ENCODE results near the gene ORAI2. TPM values are rescaled to one million over a fixed set of nuclear protein-coding genes. Genes with fewer than 3 reads are reported as not detected.

Gene ORAI2
- total and polyA plus RNA-seq, 2 of the 13 experiments (the other 11 are each of a cell fraction or from before 2014, with no cell fraction given) = 3.0 to 6.0 TPM

- TF ChIP-seq MAZ (IDR thresholded peaks at IDR 0.05; ENCODE audit: borderline replicate concordance, low read depth, low read length) (peak; percentile 32; the same call in 1 of the 2 replicates), MAZ (CRISPR knock-in tag; IDR thresholded peaks at IDR 0.05; ENCODE audit: low read depth) (no peak), ZNF232 (CRISPR knock-in tag; IDR thresholded peaks at IDR 0.05; ENCODE audit: borderline replicate concordance) (0 out of 2 replicates have a peak, but pooled peaks have one; percentile 31), SKI (IDR thresholded peaks at IDR 0.05; ENCODE audit: partially characterized antibody) (no peak), REL (CRISPR knock-in tag; conservative IDR thresholded peaks at IDR 0.05) (no peak), TEF (CRISPR knock-in tag; IDR thresholded peaks at IDR 0.05) (no peak), ARNTL (CRISPR knock-in tag; IDR thresholded peaks at IDR 0.05) (peak; percentile 50; the same call in 1 of the 2 replicates), ESRRA (CRISPR knock-in tag; IDR thresholded peaks at IDR 0.05; ENCODE audit: low read depth) (no peak), ZNF496 (CRISPR knock-in tag; IDR thresholded peaks at IDR 0.05; ENCODE audit: insufficient replicate concordance) (no peak), ARID2 (CRISPR knock-in tag; IDR thresholded peaks at IDR 0.05; ENCODE audit: borderline replicate concordance) (no peak), ZNF740 (CRISPR knock-in tag; IDR thresholded peaks at IDR 0.05) (no peak; the same call in 1 of the 2 replicates), ISL2 (CRISPR knock-in tag; IDR thresholded peaks at IDR 0.05) (no peak; the same call in 1 of the 2 replicates), ZNF652 (CRISPR knock-in tag; IDR thresholded peaks at IDR 0.05; ENCODE audit: borderline replicate concordance, low read depth) (no peak), SOX5 (CRISPR knock-in tag; IDR thresholded peaks at IDR 0.05; ENCODE audit: borderline replicate concordance) (no peak), ELK4 (CRISPR knock-in tag; IDR thresholded peaks at IDR 0.05; ENCODE audit: borderline replicate concordance) (no peak), ZNF646 (CRISPR knock-in tag; IDR thresholded peaks at IDR 0.05) (no peak), NFKB2 (CRISPR knock-in tag; IDR thresholded peaks at IDR 0.05; ENCODE audit: borderline replicate concordance) (no peak), HNRNPL (IDR thresholded peaks at IDR 0.05; ENCODE audit: low read depth, low read length) (0 out of 2 replicates have a peak, but pooled peaks have one; percentile 41), NFATC3 (CRISPR knock-in tag; IDR thresholded peaks at IDR 0.05) (no peak), ETS1 (CRISPR knock-in tag; IDR thresholded peaks at IDR 0.05) (no peak)
Measured at GRCh38 chr7:102451371-102452054, 18.1 kb downstream of the ORAI2 start (continued).

Measured in HepG2 (cell line).